ENCODE data around the gene MGAT4B. TPM values are rescaled to one million over a fixed set of nuclear protein-coding genes. Genes with fewer than 3 reads are reported as not detected.
A peak's percentile ranks its signal among the peaks of the same experiment; 100 is the strongest.

Gene MGAT4B
- total RNA-seq, 1 experiment from 2014 or later: 406 TPM

- intact Hi-C loops (cut with micrococcal nuclease; ENCODE audit: unreplicated experiment) (no loop called here), in situ Hi-C loops (cut with HindIII; ENCODE audit: low pct_unique_long_range_greater_than_20kb, low sequenced_read_pairs) (no loop called here)
- H3K4me1 ChIP-seq (ENCODE audit: control insufficient read depth, insufficient read depth, low read length): peaks cover 17% of the 10 kb centered on the region
- ChIA-PET POLR2A (no interaction called here), CTCF (interaction anchor here (0.6 kb wide), 1 partner anchor 33 kb away, joined by 4 read pairs; no protein-coding TSS in a partner anchor)
- BruUV-seq (replicated peaks): no TSS peak
- no peak for TF ChIP-seq REST (IDR thresholded peaks at IDR 0.05; ENCODE audit: insufficient read depth in 1 of 2, low read depth in 2 of 2, low read length in 1 of 2)
- TF ChIP-seq SIN3A (IDR thresholded peaks at IDR 0.05; ENCODE audit: borderline replicate concordance, insufficient read depth, low read depth, low read length): no peak
- no peak for TF ChIP-seq TCF7L2 (IDR thresholded peaks at IDR 0.05; ENCODE audit: low read depth, low read length)
- TF ChIP-seq CTCF (IDR thresholded peaks at IDR 0.05): no peak
- no peak for TF ChIP-seq POLR2AphosphoS5 (IDR thresholded peaks at IDR 0.05; ENCODE audit: low read depth, low read length)
- ATAC-seq: no peak
- H3K4me3 ChIP-seq (ENCODE audit: low read depth in 2 of 2, low read length in 2 of 2): no peak overlapping the region
- no peak for DNase-seq (ENCODE audit: low read depth, low spot score)
- H3K27ac ChIP-seq (ENCODE audit: low read length): no peak overlapping the region
- H3K9me3 ChIP-seq (ENCODE audit: control insufficient read depth, insufficient read depth, low read depth, low read length): no peaks in the 10 kb centered on the region
- peaks cover 4% of the 10 kb centered on the region for H3K36me3 ChIP-seq (ENCODE audit: control insufficient read depth, insufficient read depth, low read length)
- H3K27me3 ChIP-seq (ENCODE audit: control insufficient read depth, insufficient read depth, low read length): no peaks in the 10 kb centered on the region
Observed at GRCh38 chr5:179797741-179798140, 8.9 kb downstream of the MGAT4B start.

- intact Hi-C loops (cut with micrococcal nuclease; ENCODE audit: unreplicated experiment) (no loop called here), in situ Hi-C loops (cut with HindIII; ENCODE audit: low pct_unique_long_range_greater_than_20kb, low sequenced_read_pairs) (no loop called here)
- peak overlapping the region; percentile 89 for H3K27ac ChIP-seq (ENCODE audit: low read length)
- ATAC-seq: no peak
- TF ChIP-seq TCF7L2 (IDR thresholded peaks at IDR 0.05; ENCODE audit: low read depth, low read length): no peak
- TF ChIP-seq REST (IDR thresholded peaks at IDR 0.05; ENCODE audit: insufficient read depth in 1 of 2, low read depth in 2 of 2, low read length in 1 of 2): no peak
- no peak for TF ChIP-seq SIN3A (IDR thresholded peaks at IDR 0.05; ENCODE audit: borderline replicate concordance, insufficient read depth, low read depth, low read length)
- no peak for TF ChIP-seq CTCF (IDR thresholded peaks at IDR 0.05)
- TF ChIP-seq POLR2AphosphoS5 (IDR thresholded peaks at IDR 0.05; ENCODE audit: low read depth, low read length): no peak
- no peaks in the 10 kb centered on the region for H3K9me3 ChIP-seq (ENCODE audit: control insufficient read depth, insufficient read depth, low read depth, low read length)
- ChIA-PET POLR2A (interaction anchor here (0.6 kb wide), 1 partner anchor 68 kb away, joined by 3 read pairs; no protein-coding TSS in a partner anchor), CTCF (no interaction called here)
- no TSS peak for BruUV-seq (replicated peaks)
- H3K27me3 ChIP-seq (ENCODE audit: control insufficient read depth, insufficient read depth, low read length): no peaks in the 10 kb centered on the region
- peaks cover 4% of the 10 kb centered on the region for H3K36me3 ChIP-seq (ENCODE audit: control insufficient read depth, insufficient read depth, low read length)
- peak overlapping the region; percentile 55 to 65 for H3K4me3 ChIP-seq (ENCODE audit: low read depth in 2 of 2, low read length in 2 of 2)
- H3K4me1 ChIP-seq (ENCODE audit: control insufficient read depth, insufficient read depth, low read length): peaks cover 10% of the 10 kb centered on the region
- no peak for DNase-seq (ENCODE audit: low read depth, low spot score)
Observed at GRCh38 chr5:179796877-179797608, 9.6 kb downstream of the MGAT4B start.

Measured in Panc1 (cell line).